SK-N-SH treated with all-trans-retinoic acid at 6 μM for 48 hours (cell line): ENCODE results near the gene PIN1.

Experiments
- ATAC-seq: fragments of 200-7000 bp; cut with Tn5 transposase; 3 replicates; pipeline ENCODE4 v1.9.1; 2020; ENCODE audit warnings: mild to moderate bottlenecking, moderate library complexity
- ARNTL ChIP-seq: fragments of 450-650 bp; formaldehyde crosslinking; IDR thresholded peaks from 2 replicates; pipeline ENCODE4 v1.5.0; 2020; ENCODE audit warnings: low read depth, mild to moderate bottlenecking, moderate library complexity, borderline replicate concordance
- BACH2 ChIP-seq: fragments of 250-450 bp; sonication (Bioruptor Pico); IDR thresholded peaks from 2 replicates; pipeline ENCODE4 v1.9.0; 2021; ENCODE audit warnings: mild to moderate bottlenecking, borderline replicate concordance
- CREB5 ChIP-seq: fragments of 250-450 bp; sonication (Bioruptor Pico); IDR thresholded peaks from 2 replicates; pipeline ENCODE4 v1.5.1; 2020; ENCODE audit warnings: low read depth, mild to moderate bottlenecking, moderate library complexity
- CSDC2 ChIP-seq: fragments of 250-450 bp; sonication (Bioruptor Pico); IDR thresholded peaks from 2 replicates; pipeline ENCODE4 v1.5.0; 2020; ENCODE audit warnings: mild to moderate bottlenecking, moderate library complexity
- CSRNP3 ChIP-seq: fragments of 250-450 bp; sonication (Bioruptor Pico); IDR thresholded peaks from 2 replicates; pipeline ENCODE4 v1.5.1; 2021; ENCODE audit warnings: mild to moderate bottlenecking, moderate library complexity
- ESRRG ChIP-seq: fragments of 250-450 bp; sonication (Bioruptor Pico); IDR thresholded peaks from 2 replicates; pipeline ENCODE4 v1.6.1; 2021; ENCODE audit warnings: mild to moderate bottlenecking
- GLIS3 ChIP-seq: fragments of 250-450 bp; sonication (Bioruptor Pico); IDR thresholded peaks from 2 replicates; pipeline ENCODE4 v1.5.0; 2020; ENCODE audit warnings: mild to moderate bottlenecking, moderate library complexity
- ISL1 ChIP-seq: fragments of 250-450 bp; sonication (Bioruptor Pico); IDR thresholded peaks from 2 replicates; pipeline ENCODE4 v2.1.2; 2022; ENCODE audit warnings: mild to moderate bottlenecking, moderate library complexity
- OSR1 ChIP-seq: fragments of 250-450 bp; sonication (Bioruptor Pico); IDR thresholded peaks from 2 replicates; pipeline ENCODE4 v1.8.0; 2022; ENCODE audit warnings: moderate library complexity, mild to moderate bottlenecking, inconsistent platforms
- PATZ1 ChIP-seq: fragments of 250-450 bp; sonication (Bioruptor Pico); IDR thresholded peaks from 2 replicates; pipeline ENCODE4 v1.8.0; 2020; ENCODE audit warnings: mild to moderate bottlenecking, moderate library complexity, borderline replicate concordance
- POU6F1 ChIP-seq: fragments of 250-450 bp; sonication (Bioruptor Pico); IDR thresholded peaks from 2 replicates; pipeline ENCODE4 v1.8.0; 2021; ENCODE audit warnings: low read depth, mild to moderate bottlenecking, moderate library complexity, borderline replicate concordance
- PPARA ChIP-seq: fragments of 250-450 bp; sonication (Bioruptor Pico); IDR thresholded peaks from 2 replicates; pipeline ENCODE4 v1.5.0; 2020; ENCODE audit warnings: mild to moderate bottlenecking, borderline replicate concordance
- RARB ChIP-seq: fragments of 250-450 bp; sonication (Bioruptor Pico); IDR thresholded peaks from 2 replicates; pipeline ENCODE4 v1.8.0; 2021; ENCODE audit warnings: mild to moderate bottlenecking, moderate library complexity
- SNAI2 ChIP-seq: fragments of 250-450 bp; sonication (Bioruptor Pico); IDR thresholded peaks from 2 replicates; pipeline ENCODE4 v1.5.0; 2020; ENCODE audit warnings: mild to moderate bottlenecking, moderate library complexity
- TCF4 ChIP-seq: fragments of 250-450 bp; sonication (Bioruptor Pico); IDR thresholded peaks from 2 replicates; pipeline ENCODE4 v1.8.0; 2021; ENCODE audit warnings: mild to moderate bottlenecking, moderate library complexity, borderline replicate concordance
- TOX ChIP-seq: fragments of 250-450 bp; sonication (Bioruptor Pico); IDR thresholded peaks from 2 replicates; pipeline ENCODE4 v1.8.0; 2021; ENCODE audit warnings: mild to moderate bottlenecking, moderate library complexity, borderline replicate concordance
- TSHZ2 ChIP-seq: fragments of 250-450 bp; sonication (Bioruptor Pico); IDR thresholded peaks from 2 replicates; pipeline ENCODE4 v1.5.0; 2020; ENCODE audit warnings: mild to moderate bottlenecking, moderate library complexity
- ZC3H10 ChIP-seq: fragments of 250-450 bp; sonication (Bioruptor Pico); IDR thresholded peaks from 2 replicates; pipeline ENCODE4 v1.5.1; 2021; ENCODE audit warnings: mild to moderate bottlenecking, moderate library complexity
- ZFP3 ChIP-seq: fragments of 250-450 bp; sonication (Bioruptor Pico); IDR thresholded peaks from 2 replicates; pipeline ENCODE4 v1.5.0; 2020; ENCODE audit warnings: mild to moderate bottlenecking, moderate library complexity
- ZFP30 ChIP-seq: fragments of 450-650 bp; formaldehyde crosslinking; IDR thresholded peaks from 2 replicates; pipeline ENCODE4 v1.5.0; 2022; ENCODE audit warnings: mild to moderate bottlenecking, moderate library complexity
- ZNF70 ChIP-seq: fragments of 450-650 bp; formaldehyde crosslinking; IDR thresholded peaks from 2 replicates; pipeline ENCODE4 v1.5.0; 2020; ENCODE audit warnings: mild to moderate bottlenecking, moderate library complexity
- ZNF8 ChIP-seq: fragments of 450-650 bp; formaldehyde crosslinking; IDR thresholded peaks from 2 replicates; pipeline ENCODE4 v1.5.0; 2020; ENCODE audit warnings: mild to moderate bottlenecking, moderate library complexity

The PIN1 gene

GRCh38 chr19:9834307-9834725, 802 bp upstream of the PIN1 start:
- ATAC-seq = no peak
- TF ChIP-seq OSR1 (CRISPR knock-in tag) (no peak), PPARA (CRISPR knock-in tag) (no peak), ZC3H10 (CRISPR knock-in tag) (no peak), ISL1 (no peak), TSHZ2 (CRISPR knock-in tag) (no peak), BACH2 (CRISPR knock-in tag) (no peak)

GRCh38 chr19:9835507-9835949, 410 bp downstream of the PIN1 start:
- TF ChIP-seq CSDC2 (CRISPR knock-in tag) (no peak), ZC3H10 (CRISPR knock-in tag) (no peak), PATZ1 (CRISPR knock-in tag) (no peak), ARNTL (CRISPR knock-in tag) (no peak), ESRRG (CRISPR knock-in tag) (no peak), CREB5 (no peak), ZNF70 (CRISPR knock-in tag) (no peak), PPARA (CRISPR knock-in tag) (no peak), OSR1 (CRISPR knock-in tag) (no peak), ZFP30 (CRISPR knock-in tag) (no peak), TOX (CRISPR knock-in tag) (no peak), BACH2 (CRISPR knock-in tag) (no peak), ZFP3 (CRISPR knock-in tag) (no peak), GLIS3 (CRISPR knock-in tag) (no peak), SNAI2 (CRISPR knock-in tag) (no peak), ZNF8 (no peak)
- peak; percentile 26 for ATAC-seq

GRCh38 chr19:9836021-9836420, 903 bp downstream of the PIN1 start:
- ATAC-seq = peak; percentile 19
- no peak for TF ChIP-seq ARNTL (CRISPR knock-in tag)
- TF ChIP-seq ZC3H10 (CRISPR knock-in tag) = no peak
- TF ChIP-seq ZFP3 (CRISPR knock-in tag) = no peak
- no peak for TF ChIP-seq TSHZ2 (CRISPR knock-in tag)
- TF ChIP-seq SNAI2 (CRISPR knock-in tag) = no peak
- TF ChIP-seq POU6F1 = no peak
- TF ChIP-seq TCF4 (CRISPR knock-in tag) = no peak
- no peak for TF ChIP-seq CSRNP3 (CRISPR knock-in tag)
- TF ChIP-seq BACH2 (CRISPR knock-in tag) = no peak
- TF ChIP-seq GLIS3 (CRISPR knock-in tag) = no peak
- TF ChIP-seq RARB (CRISPR knock-in tag) = no peak
- TF ChIP-seq ISL1 = no peak
- TF ChIP-seq ZNF70 (CRISPR knock-in tag) = no peak
- no peak for TF ChIP-seq TOX (CRISPR knock-in tag)
- no peak for TF ChIP-seq ZFP30 (CRISPR knock-in tag)
- TF ChIP-seq CREB5 = no peak
- no peak for TF ChIP-seq OSR1 (CRISPR knock-in tag)
